ENCODE results near the gene ANXA4. TPM values are rescaled to one million over a fixed set of nuclear protein-coding genes. Genes with fewer than 3 reads are reported as not detected.

ANXA4 gene
- total and polyA plus RNA-seq, 2 of the 13 experiments (the other 11 are each of a cell fraction or from before 2014, with no cell fraction given), result 155 to 168 TPM

DNA sequence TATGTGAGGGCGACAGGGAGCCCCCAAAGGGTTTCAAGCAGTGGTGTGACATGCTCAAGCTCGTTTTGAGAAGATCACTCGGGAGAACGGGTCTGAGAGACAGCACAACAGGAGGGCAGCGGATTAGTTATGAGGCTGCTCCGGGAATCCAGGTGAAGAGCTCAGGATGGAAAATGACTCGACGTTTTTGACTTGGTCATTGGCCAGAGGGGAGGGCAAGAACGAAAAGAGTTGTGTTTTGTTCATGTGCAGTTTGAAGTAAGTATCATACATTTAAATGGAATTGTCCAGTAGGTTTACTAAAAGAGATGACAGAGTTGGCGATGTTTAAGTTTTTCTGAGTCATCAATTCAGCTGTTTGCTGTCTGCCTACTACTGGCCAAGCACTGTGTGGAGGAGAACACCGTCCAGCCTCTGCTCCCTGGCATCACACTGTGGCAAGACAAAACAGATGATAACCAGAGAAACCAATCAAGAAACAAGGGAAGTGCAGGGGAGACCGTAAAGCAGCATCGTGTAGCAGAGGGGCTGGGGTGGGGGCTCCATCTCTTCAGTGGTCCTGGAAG lies 25.3 kb upstream of the ANXA4 start (continued):
- TF ChIP-seq ARID2 (CRISPR knock-in tag; IDR thresholded peaks at IDR 0.05; ENCODE audit: borderline replicate concordance) (no peak), ZNF781 (CRISPR knock-in tag; IDR thresholded peaks at IDR 0.05; ENCODE audit: borderline replicate concordance, not compliant biosample characterization) (no peak), SALL1 (CRISPR knock-in tag; IDR thresholded peaks at IDR 0.05) (no peak), ZNF549 (CRISPR knock-in tag; IDR thresholded peaks at IDR 0.05) (no peak), NRL (CRISPR knock-in tag; IDR thresholded peaks at IDR 0.05; ENCODE audit: borderline replicate concordance) (no peak)
- TF ChIP-seq, protein P1, sequence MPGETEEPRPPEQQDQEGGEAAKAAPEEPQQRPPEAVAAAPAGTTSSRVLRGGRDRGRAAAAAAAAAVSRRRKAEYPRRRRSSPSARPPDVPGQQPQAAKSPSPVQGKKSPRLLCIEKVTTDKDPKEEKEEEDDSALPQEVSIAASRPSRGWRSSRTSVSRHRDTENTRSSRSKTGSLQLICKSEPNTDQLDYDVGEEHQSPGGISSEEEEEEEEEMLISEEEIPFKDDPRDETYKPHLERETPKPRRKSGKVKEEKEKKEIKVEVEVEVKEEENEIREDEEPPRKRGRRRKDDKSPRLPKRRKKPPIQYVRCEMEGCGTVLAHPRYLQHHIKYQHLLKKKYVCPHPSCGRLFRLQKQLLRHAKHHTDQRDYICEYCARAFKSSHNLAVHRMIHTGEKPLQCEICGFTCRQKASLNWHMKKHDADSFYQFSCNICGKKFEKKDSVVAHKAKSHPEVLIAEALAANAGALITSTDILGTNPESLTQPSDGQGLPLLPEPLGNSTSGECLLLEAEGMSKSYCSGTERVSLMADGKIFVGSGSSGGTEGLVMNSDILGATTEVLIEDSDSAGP (CRISPR knock-in tag; IDR thresholded peaks at IDR 0.05; ENCODE audit: borderline replicate concordance), result no peak

DNA sequence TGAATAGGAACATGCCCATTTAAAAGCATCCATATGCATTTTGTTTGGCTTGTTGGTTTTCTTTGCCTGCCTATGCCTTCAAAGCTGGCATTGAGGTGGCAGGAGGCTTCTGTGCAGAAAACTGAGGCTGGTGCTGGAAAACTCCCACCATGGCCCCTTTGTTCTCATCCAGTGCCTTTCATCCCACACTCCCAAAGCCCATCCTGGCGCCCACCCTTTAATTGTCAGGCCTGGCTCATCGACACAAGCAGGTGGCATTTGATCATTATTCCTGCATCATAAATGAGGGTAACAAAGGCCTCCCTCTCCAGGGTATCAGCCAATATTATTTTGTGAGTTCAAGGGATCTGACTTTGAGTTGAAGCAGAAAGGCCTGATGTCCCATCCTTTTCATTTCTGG lies 24.7 kb upstream of the ANXA4 start:
- Histone ChIP-seq H3K4me1 (ENCODE audit: insufficient read depth, low read length) (peaks cover 38% of the 10 kb centered on the region), H3K9ac (ENCODE audit: insufficient read depth, low read depth, low read length) (no peak overlapping the region), H3K27ac (ENCODE audit: extremely low read length, insufficient read depth, low read length) (no peak overlapping the region), H3K4me2 (ENCODE audit: low read depth, low read length) (peak overlapping the region; percentile 78; the same call in 1 of the 2 replicates), H4K20me1 (ENCODE audit: insufficient read depth, low read length) (no peaks in the 10 kb centered on the region), H3K36me3 (replicated peaks in 1 of 2; ENCODE audit: control insufficient read depth in 1 of 2, insufficient read depth in 2 of 2, low read length in 2 of 2) (no peaks in the 10 kb centered on the region), H3K79me2 (ENCODE audit: insufficient read depth, low read length) (no peaks in the 10 kb centered on the region), H3K9me3 (ENCODE audit: low read length) (no peaks in the 10 kb centered on the region), H3K4me3 (replicated peaks in 1 of 3; ENCODE audit: insufficient read depth in 1 of 3, low read depth in 2 of 3, low read length in 3 of 3) (no peak overlapping the region), H3K27me3 (ENCODE audit: control insufficient read depth in 1 of 2, insufficient read depth in 2 of 2, low read length in 2 of 2) (peaks cover 0 to 27% of the 10 kb centered on the region in 2 experiments; a peak in 3 of 5 replicates), H2AFZ (ENCODE audit: low read length) (no peak overlapping the region)
- intact Hi-C loops (cut with micrococcal nuclease; ENCODE audit: unreplicated experiment), result loop anchor here (10.0 kb wide), 2 partner anchors 342 to 692 kb away; no protein-coding TSS in a partner anchor
- DNase-seq (ENCODE audit: low spot score), result no peak
- in situ Hi-C loops (cut with HindIII; ENCODE audit: extremely low pct_ligation_motif_present, low pct_unique_long_range_greater_than_20kb), result no loop called here
- CTCF ChIA-PET (ENCODE audit: low intra/inter-chr PET ratio, low total read pairs), result interaction anchor here (1.2 kb wide), 1 partner anchor 157 kb away, joined by 6 read pairs; no protein-coding TSS in a partner anchor
- no peak for ATAC-seq
- POLR2A ChIA-PET, result interaction anchor here (1.6 kb wide), 1 partner anchor 25 kb away, joined by 6 read pairs; the partner anchor contains the start of gene ANXA4
- 43% methylated on average over 2 of the region's 2 CpGs for WGBS (ENCODE audit: low lambda C conversion rate)
- no TSS peak for BruUV-seq (replicated peaks)
- FAIRE-seq, result no peak
- TF ChIP-seq SIN3B (IDR thresholded peaks at IDR 0.05; ENCODE audit: low read length) (no peak), ZNF234 (CRISPR knock-in tag; conservative IDR thresholded peaks at IDR 0.05) (no peak), ZNF441 (CRISPR knock-in tag; IDR thresholded peaks at IDR 0.05; ENCODE audit: borderline replicate concordance) (no peak), RFXANK (CRISPR knock-in tag; IDR thresholded peaks at IDR 0.05) (no peak), ELF3 (CRISPR knock-in tag; IDR thresholded peaks at IDR 0.05) (no peak)
- TF ChIP-seq, protein P2, sequence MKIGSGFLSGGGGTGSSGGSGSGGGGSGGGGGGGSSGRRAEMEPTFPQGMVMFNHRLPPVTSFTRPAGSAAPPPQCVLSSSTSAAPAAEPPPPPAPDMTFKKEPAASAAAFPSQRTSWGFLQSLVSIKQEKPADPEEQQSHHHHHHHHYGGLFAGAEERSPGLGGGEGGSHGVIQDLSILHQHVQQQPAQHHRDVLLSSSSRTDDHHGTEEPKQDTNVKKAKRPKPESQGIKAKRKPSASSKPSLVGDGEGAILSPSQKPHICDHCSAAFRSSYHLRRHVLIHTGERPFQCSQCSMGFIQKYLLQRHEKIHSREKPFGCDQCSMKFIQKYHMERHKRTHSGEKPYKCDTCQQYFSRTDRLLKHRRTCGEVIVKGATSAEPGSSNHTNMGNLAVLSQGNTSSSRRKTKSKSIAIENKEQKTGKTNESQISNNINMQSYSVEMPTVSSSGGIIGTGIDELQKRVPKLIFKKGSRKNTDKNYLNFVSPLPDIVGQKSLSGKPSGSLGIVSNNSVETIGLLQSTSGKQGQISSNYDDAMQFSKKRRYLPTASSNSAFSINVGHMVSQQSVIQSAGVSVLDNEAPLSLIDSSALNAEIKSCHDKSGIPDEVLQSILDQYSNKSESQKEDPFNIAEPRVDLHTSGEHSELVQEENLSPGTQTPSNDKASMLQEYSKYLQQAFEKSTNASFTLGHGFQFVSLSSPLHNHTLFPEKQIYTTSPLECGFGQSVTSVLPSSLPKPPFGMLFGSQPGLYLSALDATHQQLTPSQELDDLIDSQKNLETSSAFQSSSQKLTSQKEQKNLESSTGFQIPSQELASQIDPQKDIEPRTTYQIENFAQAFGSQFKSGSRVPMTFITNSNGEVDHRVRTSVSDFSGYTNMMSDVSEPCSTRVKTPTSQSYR (CRISPR knock-in tag; IDR thresholded peaks at IDR 0.05; ENCODE audit: borderline replicate concordance), result no peak

All from HepG2 (cell line).